ENCODE data around the gene FOXO3. TPM values are rescaled to one million over a fixed set of nuclear protein-coding genes. Genes with fewer than 3 reads are reported as not detected.
"Not testable (repeated sequence)": the region's sequence is repeated elsewhere in the genome, so short reads cannot be mapped to it uniquely, and the experiment has no call there.

FOXO3 gene
- total and polyA plus RNA-seq, 2 donors (not counting 1 experiment from before 2014, with no cell fraction given), result 49.5 to 63.9 TPM

- no peak for TF ChIP-seq CTCF (conservative IDR thresholded peaks at IDR 0.05 in 1 of 2, IDR thresholded peaks at IDR 0.05 in 1 of 2; ENCODE audit: low read depth in 1 of 2, low read length in 2 of 2)
- TF ChIP-seq EZH2 (IDR thresholded peaks at IDR 0.05; ENCODE audit: low read length, missing control alignments), result no peak
- no peaks in the 10 kb centered on the region for H3K9me3 ChIP-seq (ENCODE audit: control insufficient read depth, insufficient read depth, low read depth, low read length)
- H3K4me3 ChIP-seq (replicated peaks in 1 of 4; ENCODE audit: control extremely low read depth in 1 of 4, insufficient read depth in 1 of 4, low read depth in 3 of 4, low read length in 4 of 4), result no peak overlapping the region
- H3K27ac ChIP-seq (ENCODE audit: insufficient read depth, low read length), result no peak overlapping the region
- no peak overlapping the region for H3K9ac ChIP-seq (ENCODE audit: insufficient read depth, low read length)
- no peaks in the 10 kb centered on the region for H3K36me3 ChIP-seq (ENCODE audit: control insufficient read depth, insufficient read depth, low read length)
- H4K20me1 ChIP-seq (ENCODE audit: control insufficient read depth, extremely low read depth, insufficient read depth, low read length), result no peaks in the 10 kb centered on the region
- no peaks in the 10 kb centered on the region for H3K27me3 ChIP-seq (ENCODE audit: control insufficient read depth, insufficient read depth, low read length)
- H3K79me2 ChIP-seq (ENCODE audit: control insufficient read depth, insufficient read depth, low read length), result no peaks in the 10 kb centered on the region
- no peak for DNase-seq (ENCODE audit: low read depth in 2 of 2)
- no peak overlapping the region for H2AFZ ChIP-seq (ENCODE audit: low read length)
- H3K4me2 ChIP-seq (ENCODE audit: extremely low read depth, insufficient read depth, low read length), result no peak overlapping the region
- no peaks in the 10 kb centered on the region for H3K4me1 ChIP-seq (ENCODE audit: control insufficient read depth, extremely low read depth, insufficient read depth, low read length)
Observed at GRCh38 chr6:108528878-108529277, 31.8 kb upstream of the FOXO3 start.

GRCh38 chr6:108531332-108531731, 29.4 kb upstream of the FOXO3 start:
- Histone ChIP-seq H3K9ac (ENCODE audit: insufficient read depth, low read length) (no peak overlapping the region), H3K27me3 (ENCODE audit: control insufficient read depth, insufficient read depth, low read length) (peaks cover 3% of the 10 kb centered on the region), H4K20me1 (ENCODE audit: control insufficient read depth, extremely low read depth, insufficient read depth, low read length) (no peaks in the 10 kb centered on the region), H3K4me2 (ENCODE audit: extremely low read depth, insufficient read depth, low read length) (no peak overlapping the region), H2AFZ (ENCODE audit: low read length) (no peak overlapping the region), H3K36me3 (ENCODE audit: control insufficient read depth, insufficient read depth, low read length) (no peaks in the 10 kb centered on the region), H3K4me1 (ENCODE audit: control insufficient read depth, extremely low read depth, insufficient read depth, low read length) (no peaks in the 10 kb centered on the region), H3K9me3 (ENCODE audit: control insufficient read depth, insufficient read depth, low read depth, low read length) (no peaks in the 10 kb centered on the region), H3K27ac (ENCODE audit: insufficient read depth, low read length) (no peak overlapping the region), H3K4me3 (replicated peaks in 1 of 4; ENCODE audit: control extremely low read depth in 1 of 4, insufficient read depth in 1 of 4, low read depth in 3 of 4, low read length in 4 of 4) (no peak overlapping the region), H3K79me2 (ENCODE audit: control insufficient read depth, insufficient read depth, low read length) (no peaks in the 10 kb centered on the region)
- no peak for DNase-seq (ENCODE audit: low read depth in 2 of 2)
- TF ChIP-seq EZH2 (IDR thresholded peaks at IDR 0.05; ENCODE audit: low read length, missing control alignments) (no peak), CTCF (conservative IDR thresholded peaks at IDR 0.05 in 1 of 2, IDR thresholded peaks at IDR 0.05 in 1 of 2; ENCODE audit: low read depth in 1 of 2, low read length in 2 of 2) (no peak)

GRCh38 chr6:108535114-108535742, 25.5 kb upstream of the FOXO3 start:
- H3K4me1 ChIP-seq (ENCODE audit: control insufficient read depth, extremely low read depth, insufficient read depth, low read length), result no peaks in the 10 kb centered on the region
- no peak overlapping the region for H2AFZ ChIP-seq (ENCODE audit: low read length)
- TF ChIP-seq EZH2 (IDR thresholded peaks at IDR 0.05; ENCODE audit: low read length, missing control alignments) (no peak), CTCF (conservative IDR thresholded peaks at IDR 0.05 in 1 of 2, IDR thresholded peaks at IDR 0.05 in 1 of 2; ENCODE audit: low read depth in 1 of 2, low read length in 2 of 2) (no peak)
- no peaks in the 10 kb centered on the region for H3K9me3 ChIP-seq (ENCODE audit: control insufficient read depth, insufficient read depth, low read depth, low read length)
- no peaks in the 10 kb centered on the region for H3K36me3 ChIP-seq (ENCODE audit: control insufficient read depth, insufficient read depth, low read length)
- no peak overlapping the region for H3K27ac ChIP-seq (ENCODE audit: insufficient read depth, low read length)
- no peak overlapping the region for H3K9ac ChIP-seq (ENCODE audit: insufficient read depth, low read length)
- peaks cover 3% of the 10 kb centered on the region for H3K27me3 ChIP-seq (ENCODE audit: control insufficient read depth, insufficient read depth, low read length)
- DNase-seq (ENCODE audit: low read depth in 2 of 2), result no peak
- H3K4me3 ChIP-seq (replicated peaks in 1 of 4; ENCODE audit: control extremely low read depth in 1 of 4, insufficient read depth in 1 of 4, low read depth in 3 of 4, low read length in 4 of 4), result no peak overlapping the region
- H3K79me2 ChIP-seq (ENCODE audit: control insufficient read depth, insufficient read depth, low read length), result no peaks in the 10 kb centered on the region
- no peak overlapping the region for H3K4me2 ChIP-seq (ENCODE audit: extremely low read depth, insufficient read depth, low read length)
- H4K20me1 ChIP-seq (ENCODE audit: control insufficient read depth, extremely low read depth, insufficient read depth, low read length), result no peaks in the 10 kb centered on the region

GRCh38 chr6:108535920-108536535, 24.7 kb upstream of the FOXO3 start:
- not testable (repeated sequence) for H3K4me2 ChIP-seq (ENCODE audit: extremely low read depth, insufficient read depth, low read length)

More at GRCh38 chr6:108535920-108536535, 24.7 kb upstream of the FOXO3 start:
- H2AFZ ChIP-seq (ENCODE audit: low read length); H4K20me1 ChIP-seq (ENCODE audit: control insufficient read depth, extremely low read depth, insufficient read depth, low read length); H3K4me3 ChIP-seq (replicated peaks in 1 of 4; ENCODE audit: control extremely low read depth in 1 of 4, insufficient read depth in 1 of 4, low read depth in 3 of 4, low read length in 4 of 4); H3K79me2 ChIP-seq (ENCODE audit: control insufficient read depth, insufficient read depth, low read length); H3K9me3 ChIP-seq (ENCODE audit: control insufficient read depth, insufficient read depth, low read depth, low read length); H3K36me3 ChIP-seq (ENCODE audit: control insufficient read depth, insufficient read depth, low read length); H3K27me3 ChIP-seq (ENCODE audit: control insufficient read depth, insufficient read depth, low read length); H3K27ac ChIP-seq (ENCODE audit: insufficient read depth, low read length); DNase-seq (ENCODE audit: low read depth in 2 of 2); H3K4me1 ChIP-seq (ENCODE audit: control insufficient read depth, extremely low read depth, insufficient read depth, low read length); H3K9ac ChIP-seq (ENCODE audit: insufficient read depth, low read length): not testable (repeated sequence)
